Gastroesophageal sphincter (tissue), 4 donors: ENCODE data around the gene SYNE1. TPM values are rescaled to one million over a fixed set of nuclear protein-coding genes. Genes with fewer than 3 reads are reported as not detected.

Experiments used
- ATAC-seq: fragments of 150-250 bp; one replicate; pipeline ENCODE4 v1.9.1; 2016; ENCODE audit warnings: mild to moderate bottlenecking, moderate library complexity
- H3K27ac ChIP-seq, 4 donors: fragments of 200-600 bp; sonication (generic) in 3 of 4; 1 replicate in 3 of 4; 2 replicates in 1 of 4; pipeline ENCODE4 v1.5.1; 2016 to 2019
- H3K27me3 ChIP-seq: fragments of 200-600 bp; sonication (generic); one replicate; pipeline ENCODE4 v1.5.1; 2019
- H3K36me3 ChIP-seq, 2 donors: fragments of 200-600 bp; sonication (generic); one replicate each; pipeline ENCODE4 v1.5.1; 2019; ENCODE audit warnings: control low read depth in 1 of 2
- H3K4me1 ChIP-seq, 3 donors: fragments of 200-600 bp; sonication (generic); 1 replicate in 2 of 3; 2 replicates in 1 of 3; pipeline ENCODE4 v1.5.1; 2016 to 2019; ENCODE audit warnings: control low read depth in 2 of 3
- H3K4me3 ChIP-seq, 2 donors: fragments of 200-600 bp; sonication (generic); one replicate each; pipeline ENCODE4 v1.5.1; 2019; ENCODE audit warnings: mild to moderate bottlenecking in 1 of 2, moderate library complexity in 1 of 2
- H3K9me3 ChIP-seq, 3 donors: fragments of 200-600 bp; sonication (generic); one replicate each; pipeline ENCODE4 v1.5.1; 2017 to 2019; ENCODE audit warnings: control low read depth in 2 of 3
- EP300 ChIP-seq: sonication (generic); formaldehyde crosslinking; IDR thresholded peaks from one replicate; pipeline ENCODE4 v1.6.1; 2017; ENCODE audit warnings: antibody characterized with exemption, mild to moderate bottlenecking
- POLR2A ChIP-seq, 2 donors: fragments of 450-650 bp; IDR thresholded peaks; one replicate each; pipeline ENCODE4 v1.6.1; 2017; ENCODE audit warnings: antibody characterized with exemption in 2 of 2, mild to moderate bottlenecking in 2 of 2, moderate library complexity in 1 of 2
- POLR2AphosphoS5 ChIP-seq: sonication (generic); formaldehyde crosslinking; IDR thresholded peaks from one replicate; pipeline ENCODE4 v1.6.1; 2017; ENCODE audit warnings: antibody characterized with exemption
- WGBS, 2 donors: methylation state at CpG; one replicate each; pipeline ENCODE4 v1.1.5; 2018; ENCODE audit warnings: low coverage in 1 of 2; 5-methylcytosine and 5-hydroxymethylcytosine counted together
- total RNA-seq, 4 donors: library from RNA; depleted of rRNA; stranded (reverse); fragments of >200 nt; gene quantifications; one replicate each; pipeline ENCODE4 v1.1.0, GENCODE V29; 2016
- TF ChIP-seq, protein P1 (sequence below), 4 experiments: fragments of 200-600 bp in 2 of 4; fragments of 450-650 bp in 2 of 4; sonication (generic) in 1 of 4; IDR thresholded peaks; one replicate each; pipeline ENCODE4 v1.5.1; 2017 to 2019; ENCODE audit warnings: antibody characterized with exemption in 4 of 4, mild to moderate bottlenecking in 2 of 4, moderate library complexity in 2 of 4

The SYNE1 gene
- total RNA-seq, 4 donors from 2014 or later = 160 to 268 (median 215) TPM

DNA sequence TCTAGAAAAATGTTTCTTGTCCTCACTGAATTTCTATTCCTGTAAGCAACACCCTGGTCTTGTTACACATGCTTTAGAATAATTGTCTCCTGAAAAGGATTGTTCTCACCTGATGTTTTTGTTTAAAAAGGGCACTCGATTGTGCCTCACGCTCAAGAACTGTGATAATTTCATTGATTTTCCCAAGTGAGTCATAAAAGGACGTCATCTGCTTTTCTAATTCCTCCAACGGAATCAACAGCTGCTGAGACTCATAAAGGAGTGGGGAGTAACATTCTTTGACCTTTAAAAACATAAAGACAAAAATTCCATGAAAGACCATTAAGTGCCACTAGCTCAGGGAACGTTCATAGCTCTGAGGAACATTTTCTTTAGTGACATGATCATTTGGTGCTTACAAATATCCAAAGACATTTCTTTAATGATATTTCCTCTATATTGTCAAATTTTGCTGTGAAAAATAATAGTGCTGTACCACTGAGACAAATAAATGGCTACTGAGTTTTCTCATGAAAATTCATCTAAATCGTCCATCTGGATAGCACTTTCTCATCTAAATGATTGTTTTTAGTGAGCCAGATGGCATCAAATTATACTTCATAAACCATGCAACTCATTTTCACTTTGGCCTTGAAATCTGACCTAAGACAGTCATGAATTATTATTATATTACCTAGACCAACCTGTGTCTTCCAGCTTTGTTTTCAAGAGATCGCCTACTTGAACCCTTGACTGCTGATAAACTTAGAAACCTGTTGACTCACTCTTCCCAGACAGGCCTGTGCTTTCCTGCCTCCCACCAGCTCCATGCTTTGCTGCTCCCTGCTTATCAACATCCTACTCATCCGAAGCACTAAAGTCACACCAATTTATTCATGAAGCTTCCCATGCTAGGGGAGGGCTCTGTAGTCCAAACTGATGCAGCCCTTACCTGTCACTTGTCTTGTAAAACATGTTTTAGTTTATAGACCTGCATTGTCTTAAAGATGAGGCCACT, 178.2 kb downstream of the SYNE1 start:
- 54 to 65% methylated on average over 8 of the region's 8 CpGs for WGBS, 2 donors
- Histone ChIP-seq H3K27me3 (no peaks in the 10 kb centered on the region), H3K4me1 (no peaks in the 10 kb centered on the region), H3K4me3 (no peak overlapping the region), H3K9me3 (no peaks in the 10 kb centered on the region), H3K27ac (no peak overlapping the region), H3K36me3 (peaks cover 0 to 20% of the 10 kb centered on the region in 2 donors)
- TF ChIP-seq, protein P1, sequence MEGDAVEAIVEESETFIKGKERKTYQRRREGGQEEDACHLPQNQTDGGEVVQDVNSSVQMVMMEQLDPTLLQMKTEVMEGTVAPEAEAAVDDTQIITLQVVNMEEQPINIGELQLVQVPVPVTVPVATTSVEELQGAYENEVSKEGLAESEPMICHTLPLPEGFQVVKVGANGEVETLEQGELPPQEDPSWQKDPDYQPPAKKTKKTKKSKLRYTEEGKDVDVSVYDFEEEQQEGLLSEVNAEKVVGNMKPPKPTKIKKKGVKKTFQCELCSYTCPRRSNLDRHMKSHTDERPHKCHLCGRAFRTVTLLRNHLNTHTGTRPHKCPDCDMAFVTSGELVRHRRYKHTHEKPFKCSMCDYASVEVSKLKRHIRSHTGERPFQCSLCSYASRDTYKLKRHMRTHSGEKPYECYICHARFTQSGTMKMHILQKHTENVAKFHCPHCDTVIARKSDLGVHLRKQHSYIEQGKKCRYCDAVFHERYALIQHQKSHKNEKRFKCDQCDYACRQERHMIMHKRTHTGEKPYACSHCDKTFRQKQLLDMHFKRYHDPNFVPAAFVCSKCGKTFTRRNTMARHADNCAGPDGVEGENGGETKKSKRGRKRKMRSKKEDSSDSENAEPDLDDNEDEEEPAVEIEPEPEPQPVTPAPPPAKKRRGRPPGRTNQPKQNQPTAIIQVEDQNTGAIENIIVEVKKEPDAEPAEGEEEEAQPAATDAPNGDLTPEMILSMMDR (IDR thresholded peaks at IDR 0.05) = no peak
- TF ChIP-seq POLR2A (IDR thresholded peaks at IDR 0.05) (no peak), EP300 (no peak), POLR2AphosphoS5 (no peak)
- no peak for ATAC-seq

DNA sequence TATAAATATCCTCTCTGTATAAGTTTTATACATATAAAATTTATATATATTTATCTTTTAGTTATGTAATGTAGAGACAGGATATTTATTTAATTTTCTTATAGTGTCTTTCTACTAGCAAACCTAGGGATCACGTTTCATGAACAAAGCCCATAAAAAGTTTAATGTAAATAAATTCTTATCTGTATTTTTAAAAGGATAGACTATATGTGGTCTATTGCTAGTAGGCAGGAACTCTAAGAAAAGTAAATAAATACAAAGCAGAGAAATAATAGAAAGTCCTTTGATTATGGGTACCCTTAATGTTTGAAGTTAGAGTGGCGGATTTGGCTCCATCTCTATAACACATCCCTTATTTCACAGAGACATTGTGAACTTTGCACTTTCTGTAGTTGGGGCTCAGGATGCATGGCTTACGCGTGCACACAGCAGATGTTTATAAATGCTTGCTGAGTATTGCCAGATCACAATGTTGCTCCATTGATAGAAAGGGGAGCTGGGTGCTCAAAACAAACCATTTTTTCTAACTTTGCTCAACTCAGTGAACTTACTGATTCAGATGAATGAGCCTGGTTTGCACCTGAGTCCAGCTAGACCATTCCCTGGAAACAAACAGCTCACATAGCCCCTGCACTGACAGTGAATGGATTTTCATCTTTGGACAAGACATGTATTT, 179.1 kb downstream of the SYNE1 start:
- TF ChIP-seq POLR2AphosphoS5 = no peak
- TF ChIP-seq, protein P1 (IDR thresholded peaks at IDR 0.05) = no peak
- TF ChIP-seq EP300 = no peak
- no peak for TF ChIP-seq POLR2A (IDR thresholded peaks at IDR 0.05)
- no peak for ATAC-seq
- no peak overlapping the region for H3K4me3 ChIP-seq
- no peaks in the 10 kb centered on the region for H3K9me3 ChIP-seq
- H3K36me3 ChIP-seq = peaks cover 0 to 27% of the 10 kb centered on the region in 2 donors
- H3K27me3 ChIP-seq = no peaks in the 10 kb centered on the region
- no peak overlapping the region for H3K27ac ChIP-seq
- 73 to 76% methylated on average over 4 of the region's 4 CpGs for WGBS, 2 donors
- H3K4me1 ChIP-seq = no peaks in the 10 kb centered on the region

DNA sequence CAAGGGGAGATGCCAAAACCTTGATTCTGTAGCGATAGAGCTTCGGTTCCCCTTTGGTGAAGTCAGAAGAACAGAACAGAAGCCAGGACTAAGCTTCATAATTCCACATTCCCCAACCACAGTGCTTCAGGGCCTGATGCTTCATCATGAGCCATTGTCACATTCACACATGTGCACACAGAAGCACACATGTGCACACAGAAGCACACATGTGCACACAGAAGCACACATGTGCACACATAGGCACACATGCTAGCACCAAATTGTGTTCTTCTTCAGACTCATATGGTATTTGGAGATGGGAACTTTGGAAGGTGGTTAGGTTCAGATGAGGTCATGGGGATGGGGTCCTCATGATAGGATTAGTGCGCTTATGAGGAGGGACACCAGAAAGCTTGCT, 183.2 kb downstream of the SYNE1 start:
- H3K4me1 ChIP-seq = no peaks in the 10 kb centered on the region
- no peaks in the 10 kb centered on the region for H3K27me3 ChIP-seq
- TF ChIP-seq, protein P1 (IDR thresholded peaks at IDR 0.05) = no peak
- WGBS, 2 donors = 88 to 100% methylated on average over 2 to 3 of the region's 3 CpGs
- peaks cover 0 to 49% of the 10 kb centered on the region in 2 donors for H3K36me3 ChIP-seq
- no peak overlapping the region for H3K27ac ChIP-seq
- H3K4me3 ChIP-seq = no peak overlapping the region
- ATAC-seq = no peak
- no peaks in the 10 kb centered on the region for H3K9me3 ChIP-seq

DNA sequence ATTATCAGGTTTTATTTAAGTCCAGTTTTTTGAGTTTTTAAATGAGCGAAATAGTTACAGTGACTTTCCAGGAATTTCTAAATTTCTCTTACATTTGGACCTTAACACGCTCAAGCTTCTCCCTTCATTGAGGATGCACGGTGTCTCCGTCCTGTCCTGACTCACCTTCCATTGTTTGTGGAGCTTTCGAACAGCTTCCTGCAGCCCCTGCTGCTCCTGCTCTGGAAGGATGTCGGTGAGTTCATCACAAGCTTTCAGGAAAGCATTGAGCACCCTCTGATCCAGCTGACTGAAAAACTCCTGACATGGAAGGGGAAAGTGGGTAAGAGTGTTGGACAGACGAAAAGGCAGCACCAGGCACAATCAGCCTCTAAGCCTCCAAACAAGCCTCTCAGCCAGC, 183.7 kb downstream of the SYNE1 start:
- H3K9me3 ChIP-seq = no peaks in the 10 kb centered on the region
- H3K4me3 ChIP-seq = no peak overlapping the region
- TF ChIP-seq EP300 (no peak), POLR2AphosphoS5 (no peak), POLR2A (IDR thresholded peaks at IDR 0.05) (no peak)
- TF ChIP-seq, protein P1 (IDR thresholded peaks at IDR 0.05) = no peak
- H3K36me3 ChIP-seq = peaks cover 0 to 49% of the 10 kb centered on the region in 2 donors
- ATAC-seq = no peak
- H3K4me1 ChIP-seq = no peaks in the 10 kb centered on the region
- 71 to 74% methylated on average over 2 to 7 of the region's 7 CpGs for WGBS, 2 donors
- H3K27me3 ChIP-seq = no peaks in the 10 kb centered on the region
- no peak overlapping the region for H3K27ac ChIP-seq
